Measurements from ENCODE around the gene RNASE9.
"Not testable (repeated sequence)": the region's sequence is repeated elsewhere in the genome, so short reads cannot be mapped to it uniquely, and the experiment has no call there.

Gene RNASE9

GRCh38 chr14:20597108-20597507 is 36.3 kb upstream of the RNASE9 start:
- Histone ChIP-seq H3K27ac (ENCODE audit: low read length) (no peak overlapping the region), H3K4me3 (ENCODE audit: low read depth in 1 of 2, low read length in 2 of 2) (no peak overlapping the region)

GRCh38 chr14:20595726-20596125 is 34.9 kb upstream of the RNASE9 start:
- not testable (repeated sequence) for H3K27ac ChIP-seq (ENCODE audit: low read length); H3K27me3 ChIP-seq (ENCODE audit: low read depth, low read length); H3K36me3 ChIP-seq (ENCODE audit: control insufficient read depth in 1 of 2, insufficient read depth in 2 of 2, low read length in 2 of 2); H3K4me3 ChIP-seq (ENCODE audit: low read depth in 1 of 2, low read length in 2 of 2); H3K4me1 ChIP-seq (ENCODE audit: control insufficient read depth in 1 of 2, insufficient read depth in 2 of 2, low read length in 2 of 2); H3K9me3 ChIP-seq (ENCODE audit: control insufficient read depth in 1 of 2, low read length in 2 of 2)

More at GRCh38 chr14:20597108-20597507, 36.3 kb upstream of the RNASE9 start:
- Histone ChIP-seq H3K4me1 (ENCODE audit: control insufficient read depth in 1 of 2, insufficient read depth in 2 of 2, low read length in 2 of 2) (no peaks in the 10 kb centered on the region), H3K9me3 (ENCODE audit: control insufficient read depth in 1 of 2, low read length in 2 of 2) (no peaks in the 10 kb centered on the region), H3K27me3 (ENCODE audit: low read depth, low read length) (no peaks in the 10 kb centered on the region), H3K36me3 (ENCODE audit: control insufficient read depth in 1 of 2, insufficient read depth in 2 of 2, low read length in 2 of 2) (no peaks in the 10 kb centered on the region)

- Histone ChIP-seq H3K4me3 (ENCODE audit: low read depth in 1 of 2, low read length in 2 of 2) (no peak overlapping the region), H3K4me1 (ENCODE audit: control insufficient read depth in 1 of 2, insufficient read depth in 2 of 2, low read length in 2 of 2) (no peaks in the 10 kb centered on the region), H3K27me3 (ENCODE audit: low read depth, low read length) (peaks cover 5% of the 10 kb centered on the region)
Observed at GRCh38 chr14:20592574-20592973, 31.7 kb upstream of the RNASE9 start.

GRCh38 chr14:20591235-20591634 is 30.4 kb upstream of the RNASE9 start, which contains the start of gene RNASE12:
TSS of gene RNASE12 (minus strand) at chr14:20591376. CDS start at chr14:20590723, 653 bp downstream.
- H3K4me3 ChIP-seq (ENCODE audit: low read depth in 1 of 2, low read length in 2 of 2), result no peak within 1 kb of the TSS
- no peaks in the 10 kb centered on the region for H3K9me3 ChIP-seq (ENCODE audit: control insufficient read depth in 1 of 2, low read length in 2 of 2)

More at GRCh38 chr14:20592574-20592973, 31.7 kb upstream of the RNASE9 start:
- Histone ChIP-seq H3K36me3 (ENCODE audit: control insufficient read depth in 1 of 2, insufficient read depth in 2 of 2, low read length in 2 of 2) (no peaks in the 10 kb centered on the region), H3K9me3 (ENCODE audit: control insufficient read depth in 1 of 2, low read length in 2 of 2) (no peaks in the 10 kb centered on the region), H3K27ac (ENCODE audit: low read length) (no peak overlapping the region)

GRCh38 chr14:20587489-20588154 is 26.8 kb upstream of the RNASE9 start, which contains the start of gene RNASE11:
TSS of gene RNASE11 (minus strand) at chr14:20588001.
- Histone ChIP-seq H3K4me1 (ENCODE audit: control insufficient read depth in 1 of 2, insufficient read depth in 2 of 2, low read length in 2 of 2) (no peaks in the 10 kb centered on the region), H3K4me3 (ENCODE audit: low read depth in 1 of 2, low read length in 2 of 2) (no peak within 1 kb of the TSS), H3K27ac (ENCODE audit: low read length) (no peak within 1 kb of the TSS), H3K36me3 (ENCODE audit: control insufficient read depth in 1 of 2, insufficient read depth in 2 of 2, low read length in 2 of 2) (no peaks in the 10 kb centered on the region), H3K9me3 (ENCODE audit: control insufficient read depth in 1 of 2, low read length in 2 of 2) (no peaks in the 10 kb centered on the region), H3K27me3 (ENCODE audit: low read depth, low read length) (peaks cover 5% of the 10 kb centered on the region)

More at GRCh38 chr14:20591235-20591634, 30.4 kb upstream of the RNASE9 start, which contains the start of gene RNASE12:
- no peaks in the 10 kb centered on the region for H3K4me1 ChIP-seq (ENCODE audit: control insufficient read depth in 1 of 2, insufficient read depth in 2 of 2, low read length in 2 of 2)
- H3K27me3 ChIP-seq (ENCODE audit: low read depth, low read length), result peaks cover 5% of the 10 kb centered on the region
- no peak within 1 kb of the TSS for H3K27ac ChIP-seq (ENCODE audit: low read length)
- H3K36me3 ChIP-seq (ENCODE audit: control insufficient read depth in 1 of 2, insufficient read depth in 2 of 2, low read length in 2 of 2), result no peaks in the 10 kb centered on the region

- Histone ChIP-seq H3K4me3 (ENCODE audit: low read depth in 1 of 2, low read length in 2 of 2) (no peak overlapping the region), H3K27me3 (ENCODE audit: low read depth, low read length) (no peaks in the 10 kb centered on the region), H3K4me1 (ENCODE audit: control insufficient read depth in 1 of 2, insufficient read depth in 2 of 2, low read length in 2 of 2) (no peaks in the 10 kb centered on the region), H3K27ac (ENCODE audit: low read length) (no peak overlapping the region), H3K36me3 (ENCODE audit: control insufficient read depth in 1 of 2, insufficient read depth in 2 of 2, low read length in 2 of 2) (no peaks in the 10 kb centered on the region), H3K9me3 (ENCODE audit: control insufficient read depth in 1 of 2, low read length in 2 of 2) (no peaks in the 10 kb centered on the region)
Observed at GRCh38 chr14:20583908-20584307, 23.1 kb upstream of the RNASE9 start.

GRCh38 chr14:20583142-20583541 is 22.3 kb upstream of the RNASE9 start:
- Histone ChIP-seq H3K27me3 (ENCODE audit: low read depth, low read length) (no peaks in the 10 kb centered on the region), H3K4me3 (ENCODE audit: low read depth in 1 of 2, low read length in 2 of 2) (no peak overlapping the region), H3K9me3 (ENCODE audit: control insufficient read depth in 1 of 2, low read length in 2 of 2) (no peaks in the 10 kb centered on the region), H3K4me1 (ENCODE audit: control insufficient read depth in 1 of 2, insufficient read depth in 2 of 2, low read length in 2 of 2) (no peaks in the 10 kb centered on the region), H3K36me3 (ENCODE audit: control insufficient read depth in 1 of 2, insufficient read depth in 2 of 2, low read length in 2 of 2) (no peaks in the 10 kb centered on the region), H3K27ac (ENCODE audit: low read length) (no peak overlapping the region)

- H3K27ac ChIP-seq (ENCODE audit: low read length), result no peak overlapping the region
- no peaks in the 10 kb centered on the region for H3K4me1 ChIP-seq (ENCODE audit: control insufficient read depth in 1 of 2, insufficient read depth in 2 of 2, low read length in 2 of 2)
- no peaks in the 10 kb centered on the region for H3K9me3 ChIP-seq (ENCODE audit: control insufficient read depth in 1 of 2, low read length in 2 of 2)
- H3K36me3 ChIP-seq (ENCODE audit: control insufficient read depth in 1 of 2, insufficient read depth in 2 of 2, low read length in 2 of 2), result no peaks in the 10 kb centered on the region
- H3K27me3 ChIP-seq (ENCODE audit: low read depth, low read length), result no peaks in the 10 kb centered on the region
- H3K4me3 ChIP-seq (ENCODE audit: low read depth in 1 of 2, low read length in 2 of 2), result no peak overlapping the region
Observed at GRCh38 chr14:20580242-20580641, 19.4 kb upstream of the RNASE9 start.

- H3K9me3 ChIP-seq (ENCODE audit: control insufficient read depth in 1 of 2, low read length in 2 of 2), result no peaks in the 10 kb centered on the region
- no peak overlapping the region for H3K4me3 ChIP-seq (ENCODE audit: low read depth in 1 of 2, low read length in 2 of 2)
Observed at GRCh38 chr14:20578784-20579502, 18.1 kb upstream of the RNASE9 start.

GRCh38 chr14:20578325-20578724 is 17.5 kb upstream of the RNASE9 start:
- Histone ChIP-seq H3K27me3 (ENCODE audit: low read depth, low read length) (no peaks in the 10 kb centered on the region), H3K9me3 (ENCODE audit: control insufficient read depth in 1 of 2, low read length in 2 of 2) (no peaks in the 10 kb centered on the region), H3K4me1 (ENCODE audit: control insufficient read depth in 1 of 2, insufficient read depth in 2 of 2, low read length in 2 of 2) (no peaks in the 10 kb centered on the region), H3K36me3 (ENCODE audit: control insufficient read depth in 1 of 2, insufficient read depth in 2 of 2, low read length in 2 of 2) (no peaks in the 10 kb centered on the region), H3K4me3 (ENCODE audit: low read depth in 1 of 2, low read length in 2 of 2) (no peak overlapping the region), H3K27ac (ENCODE audit: low read length) (no peak overlapping the region)

More at GRCh38 chr14:20578784-20579502, 18.1 kb upstream of the RNASE9 start:
- Histone ChIP-seq H3K36me3 (ENCODE audit: control insufficient read depth in 1 of 2, insufficient read depth in 2 of 2, low read length in 2 of 2) (no peaks in the 10 kb centered on the region), H3K4me1 (ENCODE audit: control insufficient read depth in 1 of 2, insufficient read depth in 2 of 2, low read length in 2 of 2) (no peaks in the 10 kb centered on the region), H3K27me3 (ENCODE audit: low read depth, low read length) (no peaks in the 10 kb centered on the region), H3K27ac (ENCODE audit: low read length) (no peak overlapping the region)

GRCh38 chr14:20572382-20572990 is 11.6 kb upstream of the RNASE9 start:
- H3K27ac ChIP-seq (ENCODE audit: low read length); H3K27me3 ChIP-seq (ENCODE audit: low read depth, low read length); H3K4me1 ChIP-seq (ENCODE audit: control insufficient read depth in 1 of 2, insufficient read depth in 2 of 2, low read length in 2 of 2); H3K36me3 ChIP-seq (ENCODE audit: control insufficient read depth in 1 of 2, insufficient read depth in 2 of 2, low read length in 2 of 2); H3K4me3 ChIP-seq (ENCODE audit: low read depth in 1 of 2, low read length in 2 of 2): not testable (repeated sequence)
- H3K9me3 ChIP-seq (ENCODE audit: control insufficient read depth in 1 of 2, low read length in 2 of 2), result peaks cover 0 to 19% of the 10 kb centered on the region in 2 donors

Measured in muscle layer of duodenum (tissue), 2 donors.